Measurements from ENCODE around the gene TMEM178A.
"Not testable (repeated sequence)": the region's sequence is repeated elsewhere in the genome, so short reads cannot be mapped to it uniquely, and the experiment has no call there.

The TMEM178A gene
- 0 to 0.39 (median 0.35) reads per million in 3 donors for total RNA-seq

DNA sequence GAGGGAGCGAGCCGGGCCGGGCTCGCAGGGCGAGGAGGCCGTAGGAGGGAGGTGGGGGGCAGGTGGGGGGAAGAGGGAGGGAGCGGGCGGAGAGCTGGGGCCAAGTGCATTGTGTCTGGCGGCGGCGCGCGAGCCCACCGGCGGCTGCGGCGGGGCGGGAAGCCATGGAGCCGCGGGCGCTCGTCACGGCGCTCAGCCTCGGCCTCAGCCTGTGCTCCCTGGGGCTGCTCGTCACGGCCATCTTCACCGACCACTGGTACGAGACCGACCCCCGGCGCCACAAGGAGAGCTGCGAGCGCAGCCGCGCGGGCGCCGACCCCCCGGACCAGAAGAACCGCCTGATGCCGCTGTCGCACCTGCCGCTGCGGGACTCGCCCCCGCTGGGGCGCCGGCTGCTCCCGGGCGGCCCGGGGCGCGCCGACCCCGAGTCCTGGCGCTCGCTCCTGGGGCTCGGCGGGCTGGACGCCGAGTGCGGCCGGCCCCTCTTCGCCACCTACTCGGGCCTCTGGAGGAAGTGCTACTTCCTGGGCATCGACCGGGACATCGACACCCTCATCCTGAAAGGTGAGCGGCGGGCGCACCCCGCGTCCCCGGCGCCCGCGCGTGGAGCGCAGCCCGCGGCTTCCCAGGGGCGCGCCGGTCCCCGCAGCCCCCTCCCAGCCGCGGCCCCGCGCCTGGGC is at the start of gene TMEM178A:
TSS of gene TMEM178A (plus strand) at position 107 of the 680 bp plus-strand sequence. CDS start at position 165, 58 bp downstream.
- H3K4me1 ChIP-seq (ENCODE audit: control insufficient read depth, insufficient read depth, low read length, poor library complexity, severe bottlenecking): no peaks in the 10 kb centered on the region
- H3K27ac ChIP-seq (ENCODE audit: insufficient read depth, low read length, poor library complexity, severe bottlenecking): no peak within 1 kb of the TSS
- H3K27me3 ChIP-seq (replicated peaks; ENCODE audit: control insufficient read depth, insufficient read depth, low read length, poor library complexity, severe bottlenecking): peaks cover 22% of the 10 kb centered on the region
- H3K9me3 ChIP-seq (ENCODE audit: control insufficient read depth, low read length): no peaks in the 10 kb centered on the region
- no peak within 1 kb of the TSS for H3K4me3 ChIP-seq (ENCODE audit: insufficient read depth, low read depth, low read length, poor library complexity, severe bottlenecking)
- no peak for DNase-seq
- no peaks in the 10 kb centered on the region for H3K36me3 ChIP-seq (ENCODE audit: control insufficient read depth, insufficient read depth, low read length)

DNA sequence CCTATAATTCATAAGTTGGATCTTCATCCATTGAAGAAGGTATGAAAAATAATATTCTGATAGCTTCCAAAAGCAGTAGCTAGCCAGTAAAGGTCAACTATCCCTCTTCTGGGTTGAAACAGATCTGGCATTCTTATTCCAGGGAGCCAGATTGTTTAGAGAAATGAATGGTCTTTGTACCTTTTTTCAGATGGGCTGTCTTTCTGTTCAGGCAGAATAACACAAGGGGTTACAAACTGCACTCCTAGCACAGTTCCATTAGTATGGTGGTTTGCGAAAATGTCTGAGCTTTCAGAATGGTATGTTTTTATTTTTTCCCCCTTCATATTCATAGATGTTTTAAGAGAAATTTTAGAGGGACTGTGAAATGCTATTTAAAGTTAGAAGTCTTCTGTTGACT is 47.5 kb upstream of the TMEM178A start:
- Histone ChIP-seq H3K36me3 (ENCODE audit: control insufficient read depth, insufficient read depth, low read length) (no peaks in the 10 kb centered on the region), H3K4me3 (ENCODE audit: insufficient read depth, low read depth, low read length, poor library complexity, severe bottlenecking) (no peak overlapping the region), H3K27me3 (replicated peaks; ENCODE audit: control insufficient read depth, insufficient read depth, low read length, poor library complexity, severe bottlenecking) (no peaks in the 10 kb centered on the region), H3K9me3 (ENCODE audit: control insufficient read depth, low read length) (no peaks in the 10 kb centered on the region), H3K4me1 (ENCODE audit: control insufficient read depth, insufficient read depth, low read length, poor library complexity, severe bottlenecking) (no peaks in the 10 kb centered on the region), H3K27ac (ENCODE audit: insufficient read depth, low read length, poor library complexity, severe bottlenecking) (no peak overlapping the region)
- no peak for DNase-seq

DNA sequence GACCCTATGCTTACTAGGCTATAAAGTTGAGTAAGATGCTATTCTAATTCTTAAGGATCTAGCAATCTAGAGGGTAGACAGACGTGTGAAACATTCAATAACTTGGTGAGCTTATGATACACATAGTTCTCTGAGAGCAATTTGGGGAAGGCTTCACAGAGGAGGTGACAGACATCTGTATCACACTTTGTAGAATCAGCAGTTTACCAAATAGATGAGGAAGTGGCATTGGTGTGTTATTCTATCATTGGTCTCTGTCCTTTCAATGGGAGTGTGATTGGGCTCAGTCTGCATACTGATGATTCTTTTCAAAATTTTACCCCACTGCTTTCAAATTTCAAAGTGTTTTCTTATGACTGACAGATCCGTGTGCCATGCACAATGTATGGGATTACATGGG is 47.0 kb upstream of the TMEM178A start:
- no peaks in the 10 kb centered on the region for H3K9me3 ChIP-seq (ENCODE audit: control insufficient read depth, low read length)
- H3K27ac ChIP-seq (ENCODE audit: insufficient read depth, low read length, poor library complexity, severe bottlenecking): no peak overlapping the region
- H3K36me3 ChIP-seq (ENCODE audit: control insufficient read depth, insufficient read depth, low read length): no peaks in the 10 kb centered on the region
- no peak for DNase-seq
- no peak overlapping the region for H3K4me3 ChIP-seq (ENCODE audit: insufficient read depth, low read depth, low read length, poor library complexity, severe bottlenecking)
- no peaks in the 10 kb centered on the region for H3K4me1 ChIP-seq (ENCODE audit: control insufficient read depth, insufficient read depth, low read length, poor library complexity, severe bottlenecking)
- no peaks in the 10 kb centered on the region for H3K27me3 ChIP-seq (replicated peaks; ENCODE audit: control insufficient read depth, insufficient read depth, low read length, poor library complexity, severe bottlenecking)

DNA sequence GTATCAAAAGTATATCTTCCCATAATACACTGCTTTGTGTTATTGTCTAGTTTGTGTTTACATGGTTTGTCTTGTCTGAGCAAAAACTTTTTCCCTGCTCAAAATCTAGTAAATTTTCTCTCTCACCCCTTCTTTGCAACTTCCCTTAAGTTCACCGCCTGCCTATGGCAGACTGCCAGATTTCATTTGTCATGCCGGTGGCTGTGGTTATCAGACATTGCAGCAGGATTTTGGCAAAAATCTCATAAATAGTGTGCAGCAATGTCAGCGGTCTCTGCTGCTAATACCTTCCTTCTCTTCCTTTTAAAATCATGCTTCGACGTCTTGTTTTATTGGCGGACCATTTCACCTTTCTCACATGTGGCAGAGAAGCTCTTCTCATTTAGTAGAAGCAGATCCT is 45.6 kb upstream of the TMEM178A start:
- Histone ChIP-seq H3K4me3 (ENCODE audit: insufficient read depth, low read depth, low read length, poor library complexity, severe bottlenecking) (no peak overlapping the region), H3K36me3 (ENCODE audit: control insufficient read depth, insufficient read depth, low read length) (no peaks in the 10 kb centered on the region), H3K9me3 (ENCODE audit: control insufficient read depth, low read length) (no peaks in the 10 kb centered on the region), H3K27ac (ENCODE audit: insufficient read depth, low read length, poor library complexity, severe bottlenecking) (no peak overlapping the region), H3K27me3 (replicated peaks; ENCODE audit: control insufficient read depth, insufficient read depth, low read length, poor library complexity, severe bottlenecking) (no peaks in the 10 kb centered on the region), H3K4me1 (ENCODE audit: control insufficient read depth, insufficient read depth, low read length, poor library complexity, severe bottlenecking) (no peaks in the 10 kb centered on the region)
- DNase-seq: no peak

DNA sequence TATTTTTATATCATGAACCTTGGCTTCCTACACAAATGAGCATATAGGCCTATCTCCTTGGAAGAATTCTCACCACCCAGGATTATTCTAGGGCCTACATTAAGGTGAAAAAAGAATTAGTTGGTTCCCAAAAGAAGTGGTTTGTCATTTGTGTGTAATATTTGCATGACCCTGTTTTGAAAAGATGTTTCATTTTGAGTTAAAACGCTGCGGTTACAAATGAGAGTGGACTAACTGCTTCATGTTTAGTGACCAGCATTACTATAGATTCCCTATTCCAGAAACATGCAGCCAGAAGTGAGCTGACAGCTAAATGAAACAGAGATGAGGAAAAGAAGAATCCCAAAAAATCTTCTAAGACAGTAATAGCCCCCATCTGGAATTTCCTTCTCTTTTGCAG is 44.1 kb upstream of the TMEM178A start:
- Histone ChIP-seq H3K4me1 (ENCODE audit: control insufficient read depth, insufficient read depth, low read length, poor library complexity, severe bottlenecking) (no peaks in the 10 kb centered on the region), H3K9me3 (ENCODE audit: control insufficient read depth, low read length) (no peaks in the 10 kb centered on the region), H3K4me3 (ENCODE audit: insufficient read depth, low read depth, low read length, poor library complexity, severe bottlenecking) (no peak overlapping the region), H3K27ac (ENCODE audit: insufficient read depth, low read length, poor library complexity, severe bottlenecking) (no peak overlapping the region), H3K27me3 (replicated peaks; ENCODE audit: control insufficient read depth, insufficient read depth, low read length, poor library complexity, severe bottlenecking) (no peaks in the 10 kb centered on the region), H3K36me3 (ENCODE audit: control insufficient read depth, insufficient read depth, low read length) (no peaks in the 10 kb centered on the region)
- no peak for DNase-seq

DNA sequence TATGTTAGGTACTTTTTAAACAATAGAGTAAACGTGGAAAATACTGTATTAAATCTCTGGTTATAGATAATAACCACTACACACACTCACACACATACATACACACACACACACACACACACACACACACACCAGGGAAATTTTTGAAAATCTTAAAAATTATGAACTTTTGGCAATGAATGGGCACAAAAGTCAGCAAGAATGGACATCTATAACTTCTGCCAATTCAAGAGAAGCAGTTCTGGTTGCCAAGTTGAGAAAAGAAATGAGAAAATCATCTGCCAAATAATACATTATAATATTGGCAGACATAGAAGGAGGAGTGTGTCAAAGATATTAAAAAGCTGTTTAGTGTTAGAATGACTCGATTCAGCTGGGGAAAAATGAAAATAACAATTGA is 42.9 kb upstream of the TMEM178A start:
- no peaks in the 10 kb centered on the region for H3K36me3 ChIP-seq (ENCODE audit: control insufficient read depth, insufficient read depth, low read length)
- H3K9me3 ChIP-seq (ENCODE audit: control insufficient read depth, low read length): no peaks in the 10 kb centered on the region
- no peaks in the 10 kb centered on the region for H3K27me3 ChIP-seq (replicated peaks; ENCODE audit: control insufficient read depth, insufficient read depth, low read length, poor library complexity, severe bottlenecking)
- no peak overlapping the region for H3K4me3 ChIP-seq (ENCODE audit: insufficient read depth, low read depth, low read length, poor library complexity, severe bottlenecking)
- no peaks in the 10 kb centered on the region for H3K4me1 ChIP-seq (ENCODE audit: control insufficient read depth, insufficient read depth, low read length, poor library complexity, severe bottlenecking)
- no peak for DNase-seq
- H3K27ac ChIP-seq (ENCODE audit: insufficient read depth, low read length, poor library complexity, severe bottlenecking): no peak overlapping the region

DNA sequence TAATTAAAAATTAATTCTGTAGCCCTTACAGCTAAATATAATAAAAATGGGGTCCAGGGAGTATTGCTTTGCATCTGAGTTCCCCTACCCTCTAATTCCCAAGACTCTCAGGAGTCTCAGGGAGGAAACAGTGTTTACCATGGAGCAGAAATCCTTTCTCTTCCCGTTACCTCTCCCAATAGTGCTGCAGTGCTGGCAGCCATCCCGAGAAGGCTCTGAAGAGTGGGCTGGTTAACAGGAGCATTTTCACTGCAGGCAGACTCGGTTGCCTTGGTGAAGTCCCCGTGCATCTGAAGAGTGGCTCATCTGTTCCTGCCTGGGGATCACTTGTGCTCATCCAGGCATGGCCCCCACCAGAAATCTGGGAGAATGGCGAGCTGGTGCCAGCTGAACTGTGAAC is 41.8 kb upstream of the TMEM178A start:
- H3K4me1 ChIP-seq (ENCODE audit: control insufficient read depth, insufficient read depth, low read length, poor library complexity, severe bottlenecking): no peaks in the 10 kb centered on the region
- H3K27ac ChIP-seq (ENCODE audit: insufficient read depth, low read length, poor library complexity, severe bottlenecking): no peak overlapping the region
- H3K27me3 ChIP-seq (replicated peaks; ENCODE audit: control insufficient read depth, insufficient read depth, low read length, poor library complexity, severe bottlenecking): no peaks in the 10 kb centered on the region
- no peak overlapping the region for H3K4me3 ChIP-seq (ENCODE audit: insufficient read depth, low read depth, low read length, poor library complexity, severe bottlenecking)
- no peak for DNase-seq
- H3K36me3 ChIP-seq (ENCODE audit: control insufficient read depth, insufficient read depth, low read length): no peaks in the 10 kb centered on the region
- no peaks in the 10 kb centered on the region for H3K9me3 ChIP-seq (ENCODE audit: control insufficient read depth, low read length)

DNA sequence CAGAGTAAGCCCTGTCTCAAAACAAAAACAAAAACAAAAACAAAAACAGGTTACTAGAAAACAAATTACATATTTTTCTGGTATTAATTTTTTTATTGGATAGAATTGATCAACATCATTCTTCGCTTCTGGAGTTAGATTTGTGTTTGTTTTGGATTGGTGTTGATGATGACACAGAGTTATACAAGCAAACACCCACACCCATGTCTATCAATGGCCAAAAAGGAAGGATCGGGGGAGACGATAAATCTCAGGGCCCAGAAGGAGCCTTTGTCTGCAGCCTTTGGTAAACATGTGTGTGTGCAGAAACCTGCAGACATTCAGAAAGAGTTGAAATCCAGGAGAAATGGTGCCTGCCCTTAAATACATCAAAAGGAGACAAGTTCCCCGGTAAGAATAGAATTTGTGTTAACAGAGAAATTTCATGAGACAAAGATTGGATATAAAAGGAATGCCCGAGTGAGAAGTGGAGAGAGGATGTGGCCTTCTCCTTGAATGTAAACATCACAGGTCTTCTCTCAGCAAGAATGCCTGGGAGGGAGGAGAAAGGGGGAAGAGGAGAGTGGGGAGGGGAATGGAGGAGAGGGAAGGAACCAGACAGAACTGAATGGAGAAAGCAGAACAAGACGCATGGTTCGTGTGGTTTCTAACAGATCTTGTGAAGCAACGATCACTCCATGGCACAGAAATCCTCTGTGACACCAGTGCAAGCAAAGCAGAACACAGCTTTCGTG is 40.4 kb upstream of the TMEM178A start:
- H3K4me1 ChIP-seq (ENCODE audit: control insufficient read depth, insufficient read depth, low read length, poor library complexity, severe bottlenecking): no peaks in the 10 kb centered on the region
- no peak for DNase-seq
- H3K4me3 ChIP-seq (ENCODE audit: insufficient read depth, low read depth, low read length, poor library complexity, severe bottlenecking): no peak overlapping the region
- no peaks in the 10 kb centered on the region for H3K27me3 ChIP-seq (replicated peaks; ENCODE audit: control insufficient read depth, insufficient read depth, low read length, poor library complexity, severe bottlenecking)
- H3K9me3 ChIP-seq (ENCODE audit: control insufficient read depth, low read length): no peaks in the 10 kb centered on the region
- no peak overlapping the region for H3K27ac ChIP-seq (ENCODE audit: insufficient read depth, low read length, poor library complexity, severe bottlenecking)
- H3K36me3 ChIP-seq (ENCODE audit: control insufficient read depth, insufficient read depth, low read length): no peaks in the 10 kb centered on the region

DNA sequence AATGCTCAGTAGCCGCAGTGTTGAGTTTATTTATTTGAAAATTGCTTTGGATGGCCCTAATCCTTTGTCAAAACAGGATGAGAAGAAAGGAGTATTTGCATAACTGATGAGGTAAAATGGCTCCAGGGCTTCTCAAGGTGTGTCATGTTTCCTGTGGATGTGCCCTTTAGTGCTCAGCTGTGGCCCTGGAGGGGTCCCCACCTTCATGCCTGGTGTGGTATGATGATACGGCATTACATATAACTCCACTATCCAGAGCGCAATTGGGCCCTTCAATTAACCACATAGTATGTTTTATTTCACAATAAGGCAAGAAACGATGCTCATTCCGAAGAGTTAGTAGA is 39.8 kb upstream of the TMEM178A start:
- no peak overlapping the region for H3K27ac ChIP-seq (ENCODE audit: insufficient read depth, low read length, poor library complexity, severe bottlenecking)
- H3K36me3 ChIP-seq (ENCODE audit: control insufficient read depth, insufficient read depth, low read length): no peaks in the 10 kb centered on the region
- no peaks in the 10 kb centered on the region for H3K9me3 ChIP-seq (ENCODE audit: control insufficient read depth, low read length)
- H3K4me3 ChIP-seq (ENCODE audit: insufficient read depth, low read depth, low read length, poor library complexity, severe bottlenecking): no peak overlapping the region
- H3K27me3 ChIP-seq (replicated peaks; ENCODE audit: control insufficient read depth, insufficient read depth, low read length, poor library complexity, severe bottlenecking): no peaks in the 10 kb centered on the region
- H3K4me1 ChIP-seq (ENCODE audit: control insufficient read depth, insufficient read depth, low read length, poor library complexity, severe bottlenecking): no peaks in the 10 kb centered on the region
- DNase-seq: no peak

DNA sequence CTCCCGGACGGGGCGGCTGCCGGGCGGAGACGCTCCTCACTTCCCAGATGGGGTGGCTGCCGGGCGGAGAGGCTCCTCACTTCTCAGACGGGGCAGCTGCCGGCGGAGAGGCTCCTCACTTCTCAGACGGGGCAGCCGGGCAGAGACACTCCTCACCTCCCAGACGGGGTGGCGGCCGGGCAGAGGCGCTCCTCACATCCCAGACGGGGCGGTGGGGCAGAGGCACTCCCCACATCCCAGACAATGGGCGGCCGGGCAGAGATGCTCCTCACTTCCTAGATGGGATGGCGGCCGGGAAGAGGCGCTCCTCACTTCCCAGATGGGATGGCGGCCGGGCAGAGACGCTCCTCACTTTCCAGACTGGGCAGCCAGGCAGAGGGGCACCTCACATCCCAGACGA is 37.4 kb upstream of the TMEM178A start:
- not testable (repeated sequence) for H3K4me1 ChIP-seq (ENCODE audit: control insufficient read depth, insufficient read depth, low read length, poor library complexity, severe bottlenecking); DNase-seq; H3K9me3 ChIP-seq (ENCODE audit: control insufficient read depth, low read length); H3K4me3 ChIP-seq (ENCODE audit: insufficient read depth, low read depth, low read length, poor library complexity, severe bottlenecking); H3K36me3 ChIP-seq (ENCODE audit: control insufficient read depth, insufficient read depth, low read length); H3K27me3 ChIP-seq (replicated peaks; ENCODE audit: control insufficient read depth, insufficient read depth, low read length, poor library complexity, severe bottlenecking); H3K27ac ChIP-seq (ENCODE audit: insufficient read depth, low read length, poor library complexity, severe bottlenecking)

All from effector memory CD4-positive, alpha-beta T cell (primary cell).